ENCODE results near the gene MLKL.

Gene MLKL

DNA sequence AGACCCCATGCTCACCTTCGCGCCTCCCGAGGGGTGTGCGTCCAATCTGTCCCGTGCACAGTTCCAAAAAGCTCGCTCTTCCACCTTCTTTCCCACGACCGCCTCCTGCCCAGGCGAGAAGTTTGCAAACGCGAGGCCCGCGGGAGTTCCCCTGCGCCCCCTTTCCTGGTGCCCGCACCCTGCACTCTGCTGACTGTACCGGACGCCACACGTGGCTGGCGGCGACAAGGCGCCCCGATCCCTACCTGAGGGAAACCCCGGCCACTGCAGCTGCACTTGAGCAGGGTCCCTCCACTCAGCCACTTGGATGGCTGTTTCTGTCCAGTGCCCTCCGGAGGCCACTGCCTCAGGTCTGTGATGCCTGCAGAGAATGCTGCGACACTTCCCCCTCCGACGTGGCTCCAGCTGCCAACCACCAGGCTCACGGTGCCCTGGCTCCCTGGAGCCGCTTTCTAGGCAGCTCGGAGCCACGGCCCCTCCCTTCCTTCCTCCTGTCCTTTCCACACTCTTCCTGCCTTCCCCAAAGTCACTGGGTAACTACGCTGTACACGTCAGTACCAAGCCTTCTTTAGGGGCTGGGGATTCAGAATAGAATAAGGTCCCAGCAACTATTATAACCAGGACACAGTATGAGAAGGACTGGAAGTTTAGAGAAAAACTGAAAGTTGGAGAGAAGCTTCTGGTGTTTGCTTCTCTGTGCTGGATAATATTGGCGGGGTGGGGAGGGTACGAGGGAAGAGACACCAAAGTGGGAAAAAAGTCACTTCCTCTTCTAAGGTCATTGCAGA, at the start of gene MLKL:
TSS of gene MLKL (minus strand) at position 425 of the 788 bp plus-strand sequence. CDS start 5,105 bp downstream, outside the sequence.
- DNase-seq, result peak; percentile 20 to 59 (median 34)

- no peak for DNase-seq
These were observed 48.8 kb upstream of the MLKL start for GRCh38 chr16:74749291-74750055.

- no peak for DNase-seq
These were observed 48.0 kb upstream of the MLKL start for GRCh38 chr16:74748616-74749026.

DNA sequence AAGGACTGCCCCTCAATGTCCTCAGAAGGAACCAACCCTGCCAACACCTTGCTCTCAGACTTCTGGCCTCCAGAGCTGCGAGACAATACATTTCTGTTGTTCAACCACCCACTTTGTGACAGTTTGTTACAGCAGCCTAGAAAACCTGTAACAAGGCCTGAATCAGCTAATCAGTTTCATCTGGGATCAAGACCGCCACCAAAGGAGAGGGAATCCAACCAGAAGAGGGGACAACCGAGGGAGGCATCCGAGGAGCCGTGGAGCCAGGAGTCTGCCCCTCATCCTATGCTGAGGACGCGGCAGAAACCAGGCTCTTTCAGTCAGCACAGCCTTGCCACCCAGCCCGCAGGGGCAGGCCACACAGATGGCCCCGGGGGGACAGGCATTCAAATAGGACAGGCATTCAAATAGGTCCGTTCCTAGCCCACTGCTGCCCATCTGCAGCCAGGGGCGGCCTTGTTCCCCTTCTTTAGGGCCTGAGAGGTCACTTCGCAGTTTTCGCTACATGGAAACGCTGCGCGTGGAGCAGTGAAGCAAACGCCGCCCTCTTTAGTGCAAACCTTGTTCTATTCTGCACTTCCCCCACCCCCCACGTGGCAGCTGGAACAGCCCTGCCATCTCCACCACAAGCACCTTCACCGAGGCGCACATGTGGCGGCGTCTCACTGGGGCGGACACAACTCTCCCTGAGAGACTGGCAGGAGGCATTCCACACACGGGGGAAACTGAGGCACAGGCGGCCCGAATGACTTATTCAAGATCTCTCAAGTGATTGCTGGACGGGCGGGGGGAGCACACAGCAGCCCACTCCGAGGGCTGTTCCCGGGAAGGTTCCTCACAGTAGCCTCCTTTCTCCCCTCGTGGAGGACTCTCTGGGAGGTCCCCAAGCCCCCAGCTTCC, 47.3 kb upstream of the MLKL start:
- no peak for DNase-seq

DNA sequence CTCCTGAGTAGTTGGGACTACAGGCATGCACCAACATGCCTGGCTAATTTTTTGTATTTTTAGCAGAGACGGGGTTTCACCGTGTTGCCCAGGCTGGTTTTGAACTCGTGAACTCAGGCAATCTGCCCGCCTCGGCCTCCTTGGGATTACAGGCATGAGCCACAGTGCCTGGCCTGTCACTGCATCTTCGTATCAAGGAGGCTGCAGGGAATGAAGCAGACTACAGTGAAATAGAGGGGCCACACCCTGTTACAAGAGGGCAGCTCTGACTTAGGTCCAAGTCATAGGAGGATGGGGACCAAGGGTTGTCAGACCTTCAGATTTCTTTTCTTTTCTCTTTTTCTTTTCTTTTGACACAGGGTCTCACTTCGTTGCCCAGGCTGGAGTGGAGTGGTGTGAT, 45.3 kb upstream of the MLKL start:
- DNase-seq, result no peak

DNA sequence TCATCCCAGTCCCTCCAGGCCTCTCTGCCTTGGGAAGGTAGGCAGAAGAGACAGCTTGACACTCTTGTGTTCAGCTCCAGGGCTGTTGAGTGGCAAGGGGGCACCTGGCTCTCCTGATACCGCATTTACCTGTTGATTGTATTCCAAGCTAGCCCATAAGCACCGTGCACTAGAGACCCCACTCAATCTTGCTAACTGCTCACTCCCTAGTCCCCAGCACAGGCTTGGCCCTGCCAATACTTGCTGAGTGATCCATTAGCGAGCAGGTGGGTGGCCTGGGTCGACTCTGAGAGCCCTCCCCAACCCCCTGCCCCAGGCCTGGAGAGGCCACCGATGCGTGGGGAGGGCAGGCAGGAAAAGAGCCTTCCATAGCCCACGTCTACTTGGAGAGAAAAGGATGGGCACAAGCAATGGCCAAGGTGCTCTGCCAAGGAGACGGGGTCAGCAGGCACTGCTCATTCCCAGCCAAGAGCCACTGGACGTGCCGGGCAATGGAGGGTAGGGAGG, 44.5 kb upstream of the MLKL start:
- DNase-seq, result no peak

DNA sequence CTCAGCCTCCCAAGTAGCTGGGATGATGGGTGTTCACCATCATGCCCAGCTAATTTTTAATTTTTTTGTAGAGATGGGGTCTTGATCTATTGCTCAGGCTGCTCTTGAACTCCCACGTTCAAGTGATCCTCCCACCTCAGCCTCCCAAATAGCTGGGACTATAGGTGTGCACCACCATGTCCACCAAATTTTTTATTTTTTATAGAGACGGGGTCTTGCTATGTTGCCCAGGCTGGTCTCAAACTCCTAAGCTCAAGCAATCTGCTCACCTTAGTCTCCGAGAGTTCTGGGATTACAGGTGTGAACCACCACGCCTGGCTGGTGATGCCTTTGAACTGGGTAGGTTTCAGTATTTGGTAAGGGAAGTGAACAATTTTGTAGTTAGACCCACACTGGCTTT, 43.9 kb upstream of the MLKL start:
- DNase-seq, result no peak

- no peak for DNase-seq
These were observed 43.1 kb upstream of the MLKL start for GRCh38 chr16:74743668-74744299.

DNA sequence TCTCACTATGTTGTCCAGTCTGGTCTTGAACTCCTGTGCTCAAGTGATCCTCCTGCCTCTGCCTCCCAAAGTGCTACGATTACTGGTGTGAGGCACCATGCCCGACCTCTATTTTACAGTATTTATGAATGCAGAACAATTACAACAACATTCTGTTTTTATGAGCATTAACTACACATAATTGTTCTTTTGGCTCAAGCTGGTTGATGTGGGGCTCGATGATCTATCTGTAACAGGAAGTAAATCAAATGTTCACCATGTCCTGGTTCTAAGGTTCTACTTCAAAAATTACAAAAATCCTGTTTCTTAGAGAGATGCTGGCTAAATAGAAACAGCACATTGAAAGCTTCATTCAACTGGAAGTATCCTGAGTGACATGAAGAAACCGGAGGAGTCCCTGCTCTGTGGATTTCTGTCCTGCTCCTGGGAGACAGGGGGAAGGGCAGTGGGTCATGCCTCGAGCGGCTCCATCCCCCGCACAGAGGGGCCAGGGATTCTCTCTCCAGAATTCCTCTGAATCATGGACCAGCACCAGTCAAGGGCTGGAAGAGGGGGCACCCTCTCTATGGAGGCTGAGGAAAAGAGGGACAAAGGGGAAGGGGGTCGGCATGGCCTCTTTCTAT, 42.5 kb upstream of the MLKL start:
- DNase-seq, result no peak

- no peak for DNase-seq
These were observed 41.4 kb upstream of the MLKL start for GRCh38 chr16:74742051-74742481.

- no peak for DNase-seq
These were observed 40.2 kb upstream of the MLKL start for GRCh38 chr16:74740795-74741304.

- DNase-seq, result no peak
These were observed 38.6 kb upstream of the MLKL start for GRCh38 chr16:74739275-74739674.

DNA sequence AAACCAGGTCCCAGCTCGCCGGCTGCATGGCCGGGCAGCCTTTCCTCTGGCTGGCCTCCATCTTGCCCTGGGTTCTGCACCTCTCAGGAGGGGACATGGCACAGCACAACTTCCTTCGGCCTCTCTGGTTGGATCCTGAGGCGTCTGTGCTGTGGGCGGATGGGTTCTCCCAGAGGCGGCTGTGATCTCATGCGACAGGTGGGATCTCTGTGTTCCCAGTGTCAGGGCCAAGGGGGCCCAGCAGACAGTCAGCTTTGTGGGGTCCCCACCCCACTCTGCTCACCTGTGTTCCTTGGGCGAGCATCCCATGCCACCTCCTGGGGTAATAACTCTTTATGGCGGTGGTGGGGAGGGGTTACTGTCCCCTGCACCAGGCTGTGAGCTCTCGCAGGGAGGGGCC, 38.2 kb upstream of the MLKL start:
- DNase-seq, result no peak

DNA sequence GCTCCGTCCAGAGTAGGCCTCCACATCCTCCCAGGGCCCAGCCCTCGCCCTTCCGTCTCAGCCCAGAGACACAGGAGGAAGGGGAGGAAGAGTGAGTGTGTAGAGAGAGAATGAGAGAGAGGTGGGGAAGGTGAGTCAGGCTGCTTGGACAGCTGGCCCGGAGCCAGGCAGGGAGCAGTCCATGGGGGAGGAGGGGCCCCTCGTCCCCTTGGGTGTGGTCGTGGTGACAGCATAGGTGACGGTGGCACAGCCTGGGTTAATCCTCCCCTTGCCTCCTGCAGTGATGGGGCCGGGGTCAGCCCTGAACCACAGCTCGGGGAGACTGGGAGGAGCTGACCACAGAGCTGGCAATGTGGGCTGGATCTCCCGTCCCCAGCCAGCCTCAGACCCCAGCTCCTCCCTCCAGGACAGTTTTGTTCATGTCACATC, 37.5 kb upstream of the MLKL start:
- no peak for DNase-seq

DNA sequence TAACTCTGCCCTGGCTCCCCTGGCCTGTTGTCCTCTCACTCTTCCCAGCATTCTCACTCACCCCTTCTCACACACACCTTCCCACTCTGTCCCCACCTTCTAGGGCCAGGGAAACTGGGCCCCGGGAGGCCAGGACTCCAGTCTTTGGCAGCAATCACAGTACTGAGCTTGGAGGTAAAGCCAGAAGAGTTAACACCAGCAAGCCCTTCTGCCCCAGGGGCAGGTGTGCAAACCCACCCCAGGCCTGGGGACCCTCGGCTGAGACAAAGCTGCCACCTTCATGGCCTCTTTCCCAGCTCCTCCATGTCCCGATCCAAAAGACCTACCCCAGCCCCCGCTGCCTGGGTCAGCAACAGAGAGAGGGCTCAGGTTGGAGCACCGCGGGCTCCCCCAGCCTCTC, 36.9 kb upstream of the MLKL start:
- DNase-seq, result no peak

DNA sequence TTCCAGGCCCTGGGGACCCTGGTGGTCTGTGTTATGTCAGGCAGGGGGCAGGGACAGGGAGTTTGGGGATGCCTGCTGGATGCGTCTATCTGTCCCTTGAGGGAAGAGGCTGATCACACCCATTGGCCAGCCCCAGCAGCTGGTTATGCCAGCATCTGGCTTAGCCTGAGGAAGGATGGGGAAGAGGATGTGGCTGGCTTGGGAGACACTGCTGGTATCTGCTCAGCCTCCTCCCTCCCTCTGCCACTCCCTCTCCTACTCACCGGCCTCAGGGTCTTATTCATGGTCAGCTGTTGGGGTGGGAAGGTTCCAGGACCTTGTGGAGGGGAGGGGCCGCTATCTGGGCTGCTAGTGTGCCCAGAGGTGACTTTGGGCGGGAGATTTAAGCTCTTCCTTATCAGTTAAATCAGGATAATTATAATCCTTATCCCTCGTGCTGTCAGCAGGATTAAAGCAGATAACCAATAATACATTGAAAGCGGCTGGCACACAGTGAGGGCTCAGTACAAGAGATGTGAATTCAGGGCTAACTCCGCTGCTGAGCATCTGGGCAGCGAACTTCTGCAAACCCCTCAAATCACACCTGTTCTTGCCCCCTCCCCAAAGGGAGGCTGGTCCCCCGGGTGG, 36.0 kb upstream of the MLKL start:
- DNase-seq, result no peak

GRCh38 chr16:74735554-74735953, 34.9 kb upstream of the MLKL start:
- DNase-seq, result no peak

- no peak for DNase-seq
These were observed 34.4 kb upstream of the MLKL start for GRCh38 chr16:74735162-74735452.

DNA sequence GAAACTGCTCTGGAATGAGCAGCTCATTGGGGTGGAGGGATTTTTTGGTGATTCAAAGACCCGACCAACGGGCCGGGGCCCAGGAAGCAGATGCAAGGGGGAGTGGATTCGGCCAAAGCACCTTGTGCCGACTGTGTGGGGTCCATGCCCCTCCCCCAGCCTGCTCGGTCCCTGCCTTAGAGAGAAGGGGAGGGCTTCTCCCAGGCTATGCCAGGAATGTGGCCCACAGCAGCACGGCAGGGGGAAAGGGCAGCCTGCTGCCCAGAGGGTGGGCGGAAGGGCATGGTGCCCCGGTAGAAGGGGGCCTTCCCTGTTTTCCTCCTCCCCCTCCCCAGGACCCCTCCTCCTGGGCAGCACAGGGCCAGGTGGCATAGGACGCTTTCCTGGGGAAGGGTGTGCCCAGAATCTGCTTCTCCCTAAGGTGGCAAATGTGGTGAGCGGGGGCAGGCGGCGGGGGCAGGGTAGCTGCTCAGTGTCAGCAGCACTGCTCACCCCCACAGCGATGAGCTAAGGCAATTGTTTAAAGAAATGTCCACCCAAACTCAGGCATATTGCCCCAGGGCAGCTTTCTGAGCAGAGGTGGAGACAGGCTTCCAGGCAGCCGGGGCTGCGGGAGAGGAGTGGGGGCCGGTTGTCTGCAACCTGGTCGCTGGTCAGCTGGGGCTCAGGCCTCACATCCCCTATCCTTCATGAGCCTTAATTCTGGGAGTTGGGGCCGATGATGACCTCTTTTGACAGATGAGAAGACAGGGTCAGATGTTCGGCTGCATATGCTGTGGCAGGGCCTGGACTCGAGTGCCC, 33.9 kb upstream of the MLKL start:
- no peak for DNase-seq

DNA sequence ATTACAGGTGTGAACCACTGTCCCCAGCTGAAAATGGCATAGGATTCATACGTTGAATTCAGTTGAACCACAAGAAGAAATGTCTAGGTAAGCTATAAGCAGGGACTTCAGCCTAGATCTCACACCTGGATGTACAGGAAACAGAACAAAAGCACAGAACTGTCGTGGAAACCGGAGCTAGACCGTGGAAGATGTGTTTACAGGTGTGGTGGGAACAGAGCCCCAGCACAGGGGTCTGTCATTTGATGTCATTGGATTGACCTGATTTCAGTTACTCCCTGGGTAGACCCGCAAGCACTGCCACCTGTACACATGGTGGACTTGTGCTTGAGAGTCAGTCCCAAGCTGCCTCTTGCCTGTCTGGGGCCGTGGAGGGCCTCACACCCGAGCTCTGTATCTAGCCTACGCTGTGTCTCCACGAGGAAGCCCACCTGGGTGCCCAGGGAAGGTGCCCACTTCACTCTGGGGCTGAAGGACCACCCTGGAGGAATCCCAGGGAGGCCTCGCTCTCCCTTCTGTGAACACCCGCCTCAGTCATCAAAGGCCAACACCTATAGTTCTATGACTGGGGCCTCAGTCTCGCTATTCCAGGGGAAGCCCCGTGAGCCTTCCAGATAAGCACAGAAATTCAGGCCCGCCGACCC, 32.2 kb upstream of the MLKL start:
- DNase-seq, result no peak

All from stimulated activated naive CD4-positive, alpha-beta T cell (primary cell).